SU-DHL-6 (cell line): ENCODE data around the gene MOCOS.

Experiments
- H2AFZ ChIP-seq: fragments of 200-600 bp; sonication (generic); 2 replicates; pipeline ENCODE4 v1.6.1; 2014; ENCODE audit warnings: low read depth, mild to moderate bottlenecking, moderate library complexity, mixed read lengths, antibody characterized with exemption, low read length; ENCODE audit not compliant: severe bottlenecking
- H3F3A ChIP-seq: fragments of 200-600 bp; shearing (Covaris generic); 2 replicates; pipeline ENCODE4 v1.6.0; 2016; ENCODE audit warnings: antibody characterized with exemption, mild to moderate bottlenecking; ENCODE audit not compliant: insufficient read depth
- H3K27ac ChIP-seq: fragments of 200-600 bp; sonication (generic); 2 replicates; pipeline ENCODE4 v1.5.1; 2016; ENCODE audit warnings: low read depth, mild to moderate bottlenecking, low read length, moderate library complexity, mixed read lengths
- H3K27me3 ChIP-seq: fragments of 200-600 bp; sonication (generic), shearing (Covaris generic); 2 replicates; pipeline ENCODE4 v1.6.0; 2014; ENCODE audit warnings: mild to moderate bottlenecking, low read length
- H3K36me3 ChIP-seq: fragments of 200-600 bp; sonication (generic); 2 replicates; pipeline ENCODE4 v1.6.1; 2014; ENCODE audit warnings: mild to moderate bottlenecking, low read length, mixed read lengths
- H3K4me2 ChIP-seq: fragments of 300-600, 200-600 bp; shearing (Covaris generic), sonication (generic); 2 replicates; pipeline ENCODE4 v1.6.0; 2014; ENCODE audit warnings: low read length, low read depth, mild to moderate bottlenecking; ENCODE audit not compliant: poor library complexity, severe bottlenecking
- H3K4me3 ChIP-seq: fragments of 200-600 bp; sonication (generic); 2 replicates; pipeline ENCODE4 v1.5.1; 2014; ENCODE audit warnings: antibody characterized with exemption, low read length, mild to moderate bottlenecking, mixed read lengths; ENCODE audit not compliant: insufficient read depth, poor library complexity, severe bottlenecking
- H3K79me2 ChIP-seq: fragments of 200-600 bp; sonication (generic); 2 replicates; pipeline ENCODE4 v1.6.1; 2014; ENCODE audit warnings: mild to moderate bottlenecking, low read length, moderate library complexity; ENCODE audit not compliant: insufficient read depth
- H3K9ac ChIP-seq: fragments of 200-600 bp; sonication (generic); 2 replicates; pipeline ENCODE4 v1.7.0; 2014; ENCODE audit warnings: mild to moderate bottlenecking, low read length
- H3K9me2 ChIP-seq: fragments of 200-600 bp; sonication (generic); replicated peaks from 2 replicates; pipeline ENCODE4 v1.6.1; 2014; ENCODE audit warnings: low read length; ENCODE audit not compliant: insufficient read depth
- H3K9me3 ChIP-seq: fragments of 200-600 bp; sonication (generic); 2 replicates; pipeline ENCODE4 v1.6.1; 2014; ENCODE audit warnings: low read length, mixed read lengths; ENCODE audit not compliant: insufficient read depth
- H4K20me1 ChIP-seq: fragments of 200-600 bp; sonication (generic); 2 replicates; pipeline ENCODE4 v1.6.1; 2014; ENCODE audit warnings: low read depth, mild to moderate bottlenecking, antibody characterized with exemption, low read length, moderate library complexity, mixed read lengths
- EZH2phosphoT487 ChIP-seq: fragments of 200-600 bp; sonication (generic), shearing (Covaris generic); conservative IDR thresholded peaks from 2 replicates; pipeline ENCODE4 v1.6.1; 2018; ENCODE audit warnings: mild to moderate bottlenecking, antibody characterized with exemption, low read length, moderate library complexity, mixed read lengths
- TF ChIP-seq, protein P1 (sequence below): fragments of 200-600 bp; sonication (generic); IDR thresholded peaks from one replicate; pipeline ENCODE4 v1.5.1; 2017; ENCODE audit warnings: antibody characterized with exemption, mild to moderate bottlenecking, low read length, moderate library complexity; ENCODE audit not compliant: insufficient read depth, poor library complexity, severe bottlenecking

Gene MOCOS

GRCh38 chr18:36197511-36198166, 10.3 kb downstream of the MOCOS start:
- no peak overlapping the region for H3K4me3 ChIP-seq
- no peak overlapping the region for H3K4me2 ChIP-seq
- no peaks in the 10 kb centered on the region for H3F3A ChIP-seq
- H2AFZ ChIP-seq: no peak overlapping the region
- H3K27me3 ChIP-seq: no peaks in the 10 kb centered on the region
- no peaks in the 10 kb centered on the region for H3K36me3 ChIP-seq
- no peaks in the 10 kb centered on the region for H3K79me2 ChIP-seq
- H3K9ac ChIP-seq: no peak overlapping the region
- H3K27ac ChIP-seq: no peak overlapping the region
- H3K9me3 ChIP-seq: no peaks in the 10 kb centered on the region
- no peaks in the 10 kb centered on the region for H3K9me2 ChIP-seq
- no peaks in the 10 kb centered on the region for H4K20me1 ChIP-seq
- TF ChIP-seq, protein P1, sequence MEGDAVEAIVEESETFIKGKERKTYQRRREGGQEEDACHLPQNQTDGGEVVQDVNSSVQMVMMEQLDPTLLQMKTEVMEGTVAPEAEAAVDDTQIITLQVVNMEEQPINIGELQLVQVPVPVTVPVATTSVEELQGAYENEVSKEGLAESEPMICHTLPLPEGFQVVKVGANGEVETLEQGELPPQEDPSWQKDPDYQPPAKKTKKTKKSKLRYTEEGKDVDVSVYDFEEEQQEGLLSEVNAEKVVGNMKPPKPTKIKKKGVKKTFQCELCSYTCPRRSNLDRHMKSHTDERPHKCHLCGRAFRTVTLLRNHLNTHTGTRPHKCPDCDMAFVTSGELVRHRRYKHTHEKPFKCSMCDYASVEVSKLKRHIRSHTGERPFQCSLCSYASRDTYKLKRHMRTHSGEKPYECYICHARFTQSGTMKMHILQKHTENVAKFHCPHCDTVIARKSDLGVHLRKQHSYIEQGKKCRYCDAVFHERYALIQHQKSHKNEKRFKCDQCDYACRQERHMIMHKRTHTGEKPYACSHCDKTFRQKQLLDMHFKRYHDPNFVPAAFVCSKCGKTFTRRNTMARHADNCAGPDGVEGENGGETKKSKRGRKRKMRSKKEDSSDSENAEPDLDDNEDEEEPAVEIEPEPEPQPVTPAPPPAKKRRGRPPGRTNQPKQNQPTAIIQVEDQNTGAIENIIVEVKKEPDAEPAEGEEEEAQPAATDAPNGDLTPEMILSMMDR: no peak
- TF ChIP-seq EZH2phosphoT487: no peak

DNA sequence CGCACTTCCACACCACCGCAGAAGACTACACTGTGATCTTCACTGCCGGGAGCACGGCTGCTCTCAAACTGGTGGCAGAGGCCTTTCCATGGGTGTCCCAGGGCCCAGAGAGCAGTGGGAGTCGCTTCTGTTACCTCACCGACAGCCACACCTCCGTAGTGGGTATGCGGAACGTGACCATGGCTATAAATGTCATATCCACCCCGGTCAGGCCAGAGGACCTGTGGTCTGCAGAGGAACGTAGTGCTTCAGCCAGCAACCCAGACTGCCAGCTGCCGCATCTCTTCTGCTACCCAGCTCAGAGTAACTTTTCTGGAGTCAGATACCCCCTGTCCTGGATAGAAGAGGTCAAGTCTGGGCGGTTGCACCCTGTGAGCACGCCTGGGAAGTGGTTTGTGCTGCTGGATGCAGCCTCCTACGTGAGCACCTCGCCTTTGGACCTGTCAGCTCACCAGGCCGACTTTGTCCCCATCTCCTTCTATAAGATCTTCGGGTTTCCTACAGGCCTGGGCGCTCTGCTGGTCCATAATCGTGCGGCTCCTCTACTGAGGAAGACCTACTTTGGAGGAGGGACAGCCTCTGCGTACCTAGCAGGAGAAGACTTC, 12.5 kb downstream of the MOCOS start:
- Histone ChIP-seq H2AFZ (no peak overlapping the region), H3K9me3 (no peaks in the 10 kb centered on the region), H3K27me3 (no peaks in the 10 kb centered on the region), H4K20me1 (no peaks in the 10 kb centered on the region), H3F3A (no peaks in the 10 kb centered on the region), H3K36me3 (no peaks in the 10 kb centered on the region), H3K9me2 (no peaks in the 10 kb centered on the region), H3K27ac (no peak overlapping the region), H3K9ac (no peak overlapping the region), H3K4me2 (no peak overlapping the region), H3K79me2 (no peaks in the 10 kb centered on the region), H3K4me3 (no peak overlapping the region)
- no peak for TF ChIP-seq EZH2phosphoT487

GRCh38 chr18:36200354-36200771, 13.1 kb downstream of the MOCOS start:
- H3K36me3 ChIP-seq: no peaks in the 10 kb centered on the region
- H2AFZ ChIP-seq: no peak overlapping the region
- H3K79me2 ChIP-seq: no peaks in the 10 kb centered on the region
- H3F3A ChIP-seq: no peaks in the 10 kb centered on the region
- H3K9ac ChIP-seq: no peak overlapping the region
- no peaks in the 10 kb centered on the region for H3K27me3 ChIP-seq
- H3K4me2 ChIP-seq: no peak overlapping the region
- H3K9me2 ChIP-seq: no peaks in the 10 kb centered on the region
- no peak overlapping the region for H3K27ac ChIP-seq
- no peaks in the 10 kb centered on the region for H3K9me3 ChIP-seq
- H4K20me1 ChIP-seq: no peaks in the 10 kb centered on the region
- H3K4me3 ChIP-seq: no peak overlapping the region
- TF ChIP-seq EZH2phosphoT487: no peak
- TF ChIP-seq, protein P1: no peak

GRCh38 chr18:36201765-36202164, 14.5 kb downstream of the MOCOS start:
- Histone ChIP-seq H3K27ac (no peak overlapping the region), H3K4me2 (no peak overlapping the region)

More at GRCh38 chr18:36201765-36202164, 14.5 kb downstream of the MOCOS start:
- H3K27me3 ChIP-seq: no peaks in the 10 kb centered on the region
- no peaks in the 10 kb centered on the region for H3K9me3 ChIP-seq
- no peaks in the 10 kb centered on the region for H3K9me2 ChIP-seq
- H3K36me3 ChIP-seq: no peaks in the 10 kb centered on the region
- no peak overlapping the region for H3K9ac ChIP-seq
- H4K20me1 ChIP-seq: no peaks in the 10 kb centered on the region
- no peaks in the 10 kb centered on the region for H3K79me2 ChIP-seq
- TF ChIP-seq, protein P1: no peak
- TF ChIP-seq EZH2phosphoT487: no peak
- no peak overlapping the region for H3K4me3 ChIP-seq
- H3F3A ChIP-seq: no peaks in the 10 kb centered on the region
- no peak overlapping the region for H2AFZ ChIP-seq
